Stimulated activated CD4-positive, alpha-beta T cell treated with anti-CD3 and anti-CD28 coated beads, Interleukin-12 subunit alpha, Interleukin-12 subunit beta, amount 100 ng/mL, for 24 hours (primary cell): ENCODE data around the gene MYOT.
"Not testable (repeated sequence)": the region's sequence is repeated elsewhere in the genome, so short reads cannot be mapped to it uniquely, and the experiment has no call there.

Experiments
- DNase-seq, 2 experiments: peaks; one replicate each; pipeline ENCODE4 v3.0.0-alpha.2; 2020; ENCODE audit warnings: low read depth in 2 of 2

The MYOT gene

DNA sequence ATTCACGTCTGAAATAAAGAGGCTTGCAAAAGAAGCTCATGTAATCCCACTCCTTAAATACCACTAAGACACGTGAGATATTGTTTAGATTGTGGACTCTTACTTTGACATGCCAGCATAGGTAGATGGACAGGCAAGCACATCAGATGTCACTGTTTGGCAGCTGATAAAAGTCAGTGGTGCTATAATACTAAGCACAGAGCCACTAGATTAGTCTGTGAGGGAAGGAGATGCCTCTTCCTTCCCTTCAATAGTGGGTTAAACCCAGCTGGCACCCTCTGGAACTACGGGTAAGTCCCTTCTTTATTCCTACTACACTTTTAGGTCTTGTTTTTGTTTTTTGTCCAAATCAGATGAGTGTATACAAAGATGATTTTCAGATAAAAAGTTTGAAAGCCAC lies at the start of gene MYOT:
TSS of gene MYOT (plus strand) at position 197 of the 400 bp plus-strand sequence. CDS start 2,792 bp downstream, outside the sequence.
- DNase-seq = no peak

GRCh38 chr5:137819766-137820165 lies 47.9 kb upstream of the MYOT start:
- no peak for DNase-seq

- no peak for DNase-seq
Observed at GRCh38 chr5:137822158-137822764, 45.4 kb upstream of the MYOT start.

DNA sequence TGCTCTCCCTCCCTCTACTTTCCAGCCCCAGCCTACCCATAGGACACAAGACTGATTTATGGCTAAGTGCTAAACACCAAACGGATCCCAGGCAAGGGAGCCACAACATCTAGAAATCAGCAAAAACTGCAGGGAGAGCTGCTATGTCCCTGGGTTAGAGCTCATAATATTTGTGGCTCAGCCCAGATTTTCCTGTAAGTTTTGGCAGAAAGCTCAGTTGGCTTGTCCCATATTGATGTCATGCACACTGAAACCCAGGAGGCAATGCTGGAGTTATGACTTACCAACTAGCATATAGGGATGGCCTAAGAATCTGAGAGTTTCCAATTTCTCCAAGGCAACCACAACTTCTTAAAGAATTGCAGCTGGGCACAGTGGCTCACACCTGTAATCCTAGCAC lies 44.7 kb upstream of the MYOT start:
- no peak for DNase-seq

DNA sequence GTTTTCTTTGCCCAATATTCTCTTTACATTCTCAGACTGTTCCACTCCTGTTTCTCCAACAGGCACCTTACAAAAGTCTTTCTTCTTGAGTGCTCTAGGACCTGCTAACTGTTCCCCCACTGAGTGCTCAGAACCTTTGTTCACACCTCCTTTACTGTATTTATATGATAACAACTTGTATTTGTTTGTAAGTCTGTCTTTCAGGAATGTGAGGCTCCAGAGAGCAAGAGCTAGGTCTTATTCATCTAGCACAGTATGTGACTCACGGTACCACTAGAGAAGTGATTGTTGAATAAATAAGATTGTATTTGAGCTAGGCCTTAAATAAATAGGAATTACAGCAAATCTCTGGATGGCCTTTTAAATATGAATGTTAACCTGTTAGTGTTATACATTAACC lies 42.5 kb upstream of the MYOT start:
- no peak for DNase-seq

DNA sequence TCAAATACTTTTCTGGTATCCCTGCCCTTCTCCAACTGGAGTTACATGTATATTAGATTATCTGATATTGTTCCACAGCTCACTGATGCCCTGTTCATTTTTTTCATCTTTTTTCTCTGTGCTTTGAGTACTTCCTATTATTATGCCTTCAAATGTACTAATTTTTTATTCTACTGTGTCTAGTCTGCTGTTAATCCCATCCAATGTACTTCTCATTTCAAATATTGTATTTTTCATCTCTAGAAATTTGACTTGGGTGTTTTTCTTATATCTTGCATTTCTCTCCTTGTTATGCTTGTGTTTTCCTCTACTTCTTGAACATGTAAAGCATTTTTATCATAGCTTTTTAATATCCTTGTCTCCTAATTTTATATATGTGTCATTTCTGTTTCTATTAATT lies 41.6 kb upstream of the MYOT start:
- DNase-seq = no peak

GRCh38 chr5:137828180-137828579 lies 39.5 kb upstream of the MYOT start:
- DNase-seq = no peak

- no peak for DNase-seq
Observed at GRCh38 chr5:137828664-137829063, 39.0 kb upstream of the MYOT start.

GRCh38 chr5:137831105-137831504 lies 36.6 kb upstream of the MYOT start:
- DNase-seq = no peak

DNA sequence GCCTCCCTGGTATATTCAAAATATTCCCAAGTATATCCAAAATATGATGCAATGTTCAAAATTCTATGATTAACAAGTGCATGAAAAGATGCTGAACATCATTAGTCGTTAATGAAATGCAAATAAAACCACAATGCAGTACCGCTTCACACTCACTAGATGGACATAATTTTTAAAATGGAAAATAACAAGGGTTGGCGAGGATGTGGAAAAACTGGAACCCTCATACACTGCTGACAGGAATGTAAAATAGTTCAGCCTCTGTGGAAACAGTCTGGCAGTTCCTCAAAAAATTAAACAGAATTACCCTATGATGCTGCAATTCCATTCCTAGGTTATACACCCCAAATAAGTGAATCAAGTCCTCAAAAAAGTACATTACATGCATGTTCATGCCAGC lies 36.1 kb upstream of the MYOT start:
- no peak for DNase-seq

GRCh38 chr5:137832416-137832815 lies 35.2 kb upstream of the MYOT start:
- DNase-seq = no peak

- DNase-seq = no peak
Observed at GRCh38 chr5:137833463-137833862, 34.2 kb upstream of the MYOT start.

GRCh38 chr5:137834498-137835049 lies 33.1 kb upstream of the MYOT start:
- no peak for DNase-seq

DNA sequence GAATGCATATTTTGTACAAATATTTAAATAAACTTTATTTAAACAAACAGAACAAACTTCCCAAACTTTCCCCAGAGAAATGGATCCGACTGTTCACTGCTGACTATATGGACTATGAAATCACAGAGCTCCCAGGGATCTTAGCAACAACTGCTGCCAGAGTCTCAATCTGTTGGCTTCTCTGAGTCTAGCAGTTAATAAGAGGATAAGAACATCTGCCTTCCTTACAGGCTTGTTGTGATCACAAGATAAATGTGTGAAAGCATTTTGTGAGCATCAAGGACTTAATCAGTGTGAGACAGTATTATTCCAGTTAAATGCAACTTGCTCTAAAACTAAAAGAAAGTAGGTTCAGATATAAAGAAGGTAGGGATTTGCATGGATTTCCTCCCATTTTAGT lies 31.4 kb upstream of the MYOT start:
- no peak for DNase-seq

GRCh38 chr5:137836997-137837396 lies 30.7 kb upstream of the MYOT start:
- DNase-seq = no peak

DNA sequence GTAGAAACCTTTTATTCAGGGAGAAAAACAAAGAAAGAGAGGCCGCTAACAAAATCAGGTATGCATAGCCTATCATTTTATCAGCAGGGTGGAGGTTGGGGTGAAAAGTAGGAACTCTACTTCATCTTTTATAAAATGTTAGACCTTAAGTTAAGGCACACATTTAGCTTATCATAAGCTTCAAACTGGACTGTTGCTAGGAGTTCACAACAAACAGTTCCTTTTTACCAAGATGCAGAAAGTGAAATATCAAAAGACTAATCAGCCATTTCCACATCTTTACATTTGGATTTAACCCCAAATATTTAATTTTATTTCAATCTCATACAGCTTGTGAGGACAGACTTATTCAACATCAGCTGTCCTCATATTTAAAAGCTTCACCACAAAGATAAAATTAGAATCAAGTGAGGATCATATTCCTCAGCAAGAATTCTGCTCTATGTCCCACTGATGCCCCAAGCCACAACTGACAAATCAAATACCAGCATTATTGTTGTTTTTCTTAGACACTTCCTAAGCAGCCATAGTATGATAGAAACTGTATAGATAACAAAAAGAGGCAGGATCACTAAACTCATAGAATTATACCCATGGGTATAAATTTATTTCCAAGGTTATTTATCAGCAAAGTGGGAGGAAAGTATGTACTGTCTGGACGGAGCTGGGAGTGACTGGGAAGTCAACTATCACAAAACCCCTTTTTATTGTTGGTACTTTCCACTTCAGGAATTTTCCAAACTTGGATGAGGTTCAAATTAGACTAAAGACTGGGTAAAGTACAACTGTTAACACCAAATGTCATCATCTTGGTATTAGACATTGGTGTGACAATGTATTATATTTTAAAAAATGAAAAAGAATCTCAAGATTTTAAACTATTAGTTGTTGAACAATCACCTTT lies 29.9 kb upstream of the MYOT start:
- DNase-seq = no peak

GRCh38 chr5:137838976-137839375 lies 28.7 kb upstream of the MYOT start:
- DNase-seq = no peak

GRCh38 chr5:137842296-137842695 lies 25.4 kb upstream of the MYOT start:
- no peak for DNase-seq

- no peak for DNase-seq
Observed at GRCh38 chr5:137843676-137844299, 23.9 kb upstream of the MYOT start.

DNA sequence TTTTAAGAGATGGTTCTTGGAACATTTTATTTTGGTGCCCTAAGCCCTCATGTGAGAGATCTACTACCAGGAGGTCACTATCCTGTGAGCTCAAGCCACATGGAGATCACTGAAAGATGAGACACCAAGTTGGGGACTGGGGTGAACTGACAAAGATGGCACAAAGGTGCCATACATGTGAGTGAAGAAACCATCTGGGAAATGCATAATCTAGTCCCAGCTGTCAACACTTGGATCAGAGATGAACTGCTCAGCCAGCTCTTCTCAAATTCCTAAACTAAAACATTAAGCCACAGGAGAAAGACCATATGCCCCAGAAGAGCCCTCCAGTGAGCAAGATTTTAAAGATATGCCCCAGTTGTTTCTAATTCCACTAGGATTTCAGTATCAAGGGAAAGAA lies 22.2 kb upstream of the MYOT start:
- DNase-seq = no peak

DNA sequence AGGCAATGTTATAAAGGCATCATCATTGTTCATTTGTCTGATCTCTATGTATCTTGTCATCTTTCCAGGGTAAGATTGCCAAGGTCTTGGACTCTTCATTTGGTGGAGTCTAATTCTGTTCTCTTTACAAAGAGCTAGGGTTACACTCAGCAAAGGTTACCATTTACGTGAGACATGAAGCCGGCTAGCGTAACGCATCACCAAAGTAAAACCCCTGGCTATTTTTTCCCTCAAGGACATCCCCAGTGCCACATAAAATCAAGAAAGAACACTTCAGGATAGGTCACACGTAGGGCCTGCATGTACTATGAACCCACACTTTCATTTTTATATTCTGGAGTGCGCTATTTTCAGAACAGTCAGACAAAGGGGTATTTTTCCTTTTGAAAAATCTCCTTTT lies 20.0 kb upstream of the MYOT start:
- no peak for DNase-seq

DNA sequence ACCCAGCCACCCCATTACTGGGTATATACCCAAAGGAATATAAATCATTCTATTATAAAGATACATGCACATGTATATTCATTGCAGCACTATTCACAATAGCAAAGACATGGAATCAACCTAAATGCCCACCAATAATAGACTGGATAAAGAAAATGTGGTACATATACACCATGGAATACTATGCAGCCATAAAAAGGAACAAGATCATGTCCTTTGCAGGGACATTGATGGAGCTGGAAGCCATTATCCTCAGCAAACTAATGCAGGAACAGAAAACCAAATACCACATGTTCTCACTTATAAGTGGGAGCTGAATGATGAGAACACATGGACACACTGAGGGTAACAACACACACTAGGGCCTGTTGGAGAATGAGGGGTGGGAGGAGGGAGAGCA lies 14.5 kb upstream of the MYOT start:
- not testable (repeated sequence) for DNase-seq

DNA sequence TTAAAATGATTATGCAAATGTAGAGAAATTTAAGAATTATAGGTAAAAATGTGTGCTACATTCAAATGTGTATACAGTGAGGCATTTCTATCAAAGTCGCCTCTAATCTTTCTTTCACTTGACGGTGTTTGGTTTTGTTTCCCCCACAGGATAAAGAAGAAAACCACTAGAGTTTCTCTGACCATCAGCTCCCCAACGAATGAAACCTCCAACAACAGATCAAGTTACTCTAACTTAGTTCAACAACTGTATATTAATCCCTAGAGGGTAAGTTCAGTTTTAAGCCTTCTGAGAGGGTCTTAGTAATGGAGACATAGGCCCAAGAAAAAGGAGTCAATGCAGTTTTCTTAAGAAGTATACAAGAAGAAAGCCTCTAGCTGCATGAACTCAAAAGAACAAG lies 11.5 kb upstream of the MYOT start:
- DNase-seq = no peak
